ENCODE measurements around the gene TTLL11.
"Not testable (repeated sequence)": the region's sequence is repeated elsewhere in the genome, so short reads cannot be mapped to it uniquely, and the experiment has no call there.

The TTLL11 gene

DNA sequence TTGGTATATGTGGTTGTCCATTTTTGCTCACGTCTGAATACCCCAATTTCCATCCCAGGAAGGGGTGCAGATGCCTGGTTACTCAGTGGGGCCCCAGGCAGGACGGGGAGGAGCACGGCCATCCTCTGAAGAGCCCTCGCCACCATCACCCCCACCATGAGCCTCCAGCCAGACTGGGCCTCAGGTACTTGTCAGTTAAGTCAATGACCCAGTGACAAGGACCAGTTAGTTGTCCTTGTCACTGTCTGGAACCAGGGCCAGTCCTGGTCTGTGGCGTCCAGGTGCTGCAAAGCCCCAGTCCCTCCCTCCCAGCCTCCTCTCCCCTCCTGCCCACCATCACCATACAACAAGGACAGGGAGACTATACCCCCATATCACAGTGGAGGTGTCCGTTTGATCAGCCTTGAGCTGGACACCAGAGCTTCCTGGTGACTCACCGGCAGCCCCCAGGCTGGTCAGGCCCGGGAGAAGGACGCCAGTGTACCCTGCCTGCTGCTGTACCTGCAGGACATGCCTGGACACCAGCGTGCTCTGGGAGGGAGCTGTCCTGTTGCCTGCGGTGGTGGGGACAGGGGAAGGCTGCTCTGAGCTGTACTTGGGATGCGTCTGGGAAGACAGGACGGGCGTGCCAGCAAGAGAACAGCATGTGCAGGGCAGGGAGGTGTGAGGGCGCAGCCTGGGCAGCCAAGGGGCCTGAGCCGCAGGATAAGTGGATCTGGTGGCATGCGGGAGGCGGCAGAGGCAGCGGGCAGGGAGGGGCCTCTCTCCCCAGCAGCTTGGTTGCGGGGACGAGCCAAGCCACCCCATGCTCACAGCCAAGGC, 32.6 kb upstream of the TTLL11 start:
- no peak for DNase-seq (ENCODE audit: low spot score)

DNA sequence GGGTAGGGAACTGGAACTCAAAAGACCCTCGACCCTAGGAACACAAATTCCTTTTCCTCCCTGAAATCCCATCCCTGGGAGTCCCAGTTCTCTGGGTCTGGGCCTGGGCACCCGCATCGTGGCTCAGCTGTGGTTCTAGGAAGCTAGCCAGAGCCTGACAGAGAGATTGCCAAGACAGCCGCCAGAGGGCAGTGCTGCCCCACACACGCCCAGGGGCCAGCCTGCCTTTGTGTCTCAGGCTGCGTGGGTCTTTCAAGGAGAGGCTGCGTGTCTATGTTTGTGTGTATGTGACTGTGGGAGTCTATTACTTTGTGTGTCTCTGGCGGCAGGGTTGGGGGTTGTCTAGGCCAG, 32.0 kb upstream of the TTLL11 start:
- peak; percentile 86 for DNase-seq (ENCODE audit: low spot score)

DNA sequence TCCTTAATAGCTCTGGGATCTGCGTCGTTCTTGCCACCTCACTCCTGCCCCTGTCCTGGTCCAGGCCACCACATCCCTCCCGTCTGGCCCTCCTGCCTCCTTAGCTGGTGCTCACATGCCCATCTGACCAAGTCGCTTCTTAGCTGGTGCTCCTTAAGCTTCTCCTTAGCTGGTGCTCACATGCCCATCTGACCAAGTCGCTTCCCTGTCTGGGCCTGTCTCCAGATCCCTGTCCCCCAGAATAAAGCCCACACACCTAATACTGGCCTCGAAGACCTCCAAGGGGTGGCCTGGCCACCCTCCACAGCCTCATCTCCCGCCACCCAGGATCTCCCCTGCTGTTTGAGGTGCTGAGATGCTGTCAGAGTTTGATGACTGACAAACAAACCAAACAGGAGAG, 31.4 kb upstream of the TTLL11 start:
- no peak for DNase-seq (ENCODE audit: low spot score)

GRCh38 chr9:122124048-122124447, 30.9 kb upstream of the TTLL11 start:
- DNase-seq (ENCODE audit: low spot score): no peak

- peak; percentile 84 for DNase-seq (ENCODE audit: low spot score)
Measured at GRCh38 chr9:122122903-122123632, 30.0 kb upstream of the TTLL11 start.

GRCh38 chr9:122122468-122122867, 29.4 kb upstream of the TTLL11 start:
- DNase-seq (ENCODE audit: low spot score): no peak

GRCh38 chr9:122121931-122122330, 28.8 kb upstream of the TTLL11 start:
- no peak for DNase-seq (ENCODE audit: low spot score)

- no peak for DNase-seq (ENCODE audit: low spot score)
Measured at GRCh38 chr9:122121391-122121790, 28.3 kb upstream of the TTLL11 start.

DNA sequence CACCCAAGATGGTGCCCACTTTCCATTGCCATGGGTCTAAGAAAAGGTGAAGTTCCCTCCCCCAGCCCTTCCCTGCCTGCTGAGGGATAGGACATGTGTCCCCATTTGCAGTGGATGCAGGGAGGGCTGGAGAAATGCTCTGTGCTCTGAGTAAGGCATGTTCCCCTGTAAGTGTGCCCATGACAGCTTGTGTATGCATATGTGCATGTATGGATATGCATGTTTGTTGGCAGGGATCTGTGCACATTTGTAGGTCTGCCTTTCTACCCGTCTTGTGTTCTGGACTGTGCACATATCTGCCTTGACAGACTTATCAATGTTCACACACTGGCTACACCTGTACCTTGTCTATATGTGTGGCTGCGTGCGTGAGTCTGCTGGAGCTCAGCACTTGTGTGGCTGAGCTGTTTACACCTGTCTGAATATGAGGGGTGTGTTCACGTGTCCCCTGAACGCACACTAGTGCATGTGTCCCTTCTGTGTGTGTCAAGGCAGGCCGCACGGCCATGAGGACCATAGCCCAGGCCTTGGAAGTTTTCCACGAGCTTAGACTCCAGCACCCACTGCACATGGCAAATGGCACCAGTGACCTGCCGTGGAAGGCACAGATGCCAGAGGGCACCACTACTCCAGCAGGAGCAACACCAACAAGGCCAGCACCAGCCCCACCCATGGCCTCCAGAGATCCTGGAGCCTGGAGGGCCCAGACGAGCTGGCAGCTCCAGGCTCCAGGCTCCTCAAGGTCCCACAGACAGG, 27.4 kb upstream of the TTLL11 start:
- no peak for DNase-seq (ENCODE audit: low spot score)

DNA sequence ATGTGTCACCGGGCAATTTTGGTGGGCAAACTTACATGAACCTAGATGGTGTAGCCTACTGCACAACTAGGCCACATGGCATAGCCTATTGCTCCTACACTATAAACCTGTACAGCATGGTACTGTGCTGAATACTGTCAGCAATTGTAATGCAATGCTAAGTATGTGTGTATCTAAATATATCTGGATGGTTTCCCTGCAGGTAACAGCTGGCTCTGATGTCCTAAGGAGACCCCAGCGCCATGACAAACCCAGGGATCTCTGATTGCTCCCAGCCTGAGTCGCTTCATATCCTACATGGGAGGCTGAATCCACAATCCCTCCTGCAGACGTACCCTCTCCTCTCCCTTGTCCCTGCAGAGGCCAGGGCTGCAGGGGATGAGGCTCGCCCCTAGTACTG, 26.6 kb upstream of the TTLL11 start:
- DNase-seq (ENCODE audit: low spot score): no peak

GRCh38 chr9:122119166-122119521, 26.0 kb upstream of the TTLL11 start:
- no peak for DNase-seq (ENCODE audit: low spot score)

GRCh38 chr9:122118343-122119165, 25.4 kb upstream of the TTLL11 start:
- DNase-seq (ENCODE audit: low spot score): no peak

DNA sequence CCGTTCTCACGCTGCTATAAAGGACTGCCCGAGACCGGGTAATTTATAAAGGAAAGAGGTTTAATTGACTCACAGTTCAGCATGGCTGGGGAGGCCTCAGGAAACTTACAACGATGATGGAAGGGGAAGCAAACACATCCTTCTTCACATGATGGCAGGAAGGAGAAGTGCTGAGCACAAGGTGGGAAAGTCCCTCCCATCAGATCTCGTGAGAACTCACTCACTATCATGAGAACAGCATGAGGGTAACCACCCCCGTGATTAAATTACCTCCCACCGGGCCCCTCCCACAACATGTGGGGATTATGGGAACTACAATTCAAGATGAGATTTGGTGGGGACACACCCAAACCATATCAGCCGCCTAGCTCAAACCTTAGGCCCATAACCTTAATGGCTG, 24.1 kb upstream of the TTLL11 start:
- DNase-seq (ENCODE audit: low spot score): not testable (repeated sequence)

- no peak for DNase-seq (ENCODE audit: low spot score)
Measured at GRCh38 chr9:122116448-122117173, 23.5 kb upstream of the TTLL11 start.

DNA sequence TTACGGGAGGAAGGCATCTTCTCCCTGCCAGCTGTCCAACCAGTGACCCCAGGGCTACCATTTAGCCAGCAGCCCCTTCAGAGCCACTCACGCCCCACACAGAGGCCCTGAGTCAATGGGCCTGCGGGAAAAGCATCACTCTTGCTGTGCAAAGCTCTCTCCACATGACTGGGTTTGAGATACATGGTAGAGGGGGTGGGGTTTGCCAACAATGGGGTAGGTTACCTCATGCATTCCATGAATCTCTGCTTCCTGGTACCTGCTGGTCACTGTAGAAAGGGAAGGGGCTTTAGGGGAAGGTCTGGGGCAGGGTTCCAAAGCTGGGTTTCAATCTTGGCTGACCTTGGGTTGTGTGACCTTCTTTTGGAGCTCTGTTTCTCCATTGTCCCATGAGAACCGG, 22.9 kb upstream of the TTLL11 start:
- peak; percentile 77 for DNase-seq (ENCODE audit: low spot score)

GRCh38 chr9:122115176-122116035, 22.3 kb upstream of the TTLL11 start:
- no peak for DNase-seq (ENCODE audit: low spot score)

DNA sequence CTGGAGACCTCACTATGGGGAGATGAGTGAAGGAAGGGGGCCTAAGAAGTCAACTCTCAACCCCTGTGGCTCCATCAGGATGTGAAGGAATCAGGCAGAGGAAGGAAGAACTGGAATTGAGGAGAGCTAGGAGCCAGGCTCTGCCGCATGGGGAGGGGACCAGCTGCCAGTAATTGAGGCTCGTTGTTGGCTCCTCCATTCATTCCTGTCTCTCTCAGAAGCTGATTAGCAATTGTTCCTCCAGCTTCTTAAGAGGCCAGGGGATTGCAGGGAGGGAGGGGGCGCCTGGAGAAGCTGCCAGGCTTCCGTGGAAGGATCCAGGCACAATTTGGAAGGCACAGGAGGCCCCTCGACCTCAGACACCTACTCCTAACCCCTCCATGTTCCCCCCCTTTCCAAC, 20.5 kb upstream of the TTLL11 start:
- no peak for DNase-seq (ENCODE audit: low spot score)

GRCh38 chr9:122112238-122112637, 19.1 kb upstream of the TTLL11 start:
- no peak for DNase-seq (ENCODE audit: low spot score)

- no peak for DNase-seq (ENCODE audit: low spot score)
Measured at GRCh38 chr9:122111413-122112085, 18.4 kb upstream of the TTLL11 start.
